CD8-positive, alpha-beta memory T cell (primary cell): ENCODE results near the gene MDH1. TPM values are rescaled to one million over a fixed set of nuclear protein-coding genes. Genes with fewer than 3 reads are reported as not detected.

Experiments used
- CTCF ChIA-PET: fragments of 350-600 bp; sonication (Branson Sonifier 250); formaldehyde crosslinking; loops from one replicate; lab custom pipeline; 2021; ENCODE audit warnings: antibody characterized with exemption; lab: Charles Lee
- POLR2A ChIA-PET: fragments of 350-600 bp; sonication (Branson Sonifier 250); formaldehyde crosslinking; loops from one replicate; lab custom pipeline; 2021; ENCODE audit warnings: antibody characterized with exemption; lab: Charles Lee
- DNase-seq, 5 donors: peaks; one replicate each; pipeline versions ENCODE4 v3.0.0 to v3.0.0-alpha.2; 2020 to 2022; ENCODE audit warnings: mixed read lengths in 1 of 5
- H3K27ac ChIP-seq: one replicate; pipeline ENCODE4 v1.7.0; 2013; ENCODE audit warnings: low read depth, mild to moderate bottlenecking, low read length, moderate library complexity
- H3K27me3 ChIP-seq: 2 replicates; pipeline ENCODE4 v1.7.0; 2013; ENCODE audit warnings: low read length, mild to moderate bottlenecking; ENCODE audit not compliant: insufficient read depth, poor library complexity, severe bottlenecking
- H3K36me3 ChIP-seq: 2 replicates; pipeline ENCODE4 v1.7.0; 2013; ENCODE audit warnings: mild to moderate bottlenecking, low read length, moderate library complexity; ENCODE audit not compliant: insufficient read depth
- H3K4me1 ChIP-seq: 2 replicates; pipeline ENCODE4 v1.7.0; 2013; ENCODE audit warnings: mild to moderate bottlenecking, low read length, moderate library complexity; ENCODE audit not compliant: insufficient read depth
- H3K4me3 ChIP-seq: 2 replicates; pipeline ENCODE4 v1.7.0; 2013; ENCODE audit warnings: mild to moderate bottlenecking, low read length
- H3K9me3 ChIP-seq: 2 replicates; pipeline ENCODE4 v1.7.0; 2013; ENCODE audit warnings: mild to moderate bottlenecking, low read length
- H3K27ac Mint-ChIP-seq, 8 donors: one replicate each; pipeline ENCODE4 v1.8.0; 2020 to 2021; ENCODE audit warnings: mixed read lengths in 8 of 8, mild to moderate bottlenecking in 6 of 8, inconsistent platforms in 3 of 8, moderate library complexity in 3 of 8
- H3K27me3 Mint-ChIP-seq, 2 donors: one replicate each; pipeline ENCODE4 v1.8.0; 2020 to 2021; ENCODE audit warnings: mixed read lengths in 2 of 2, mild to moderate bottlenecking in 1 of 2, moderate library complexity in 1 of 2
- H3K36me3 Mint-ChIP-seq, 3 donors: one replicate each; pipeline ENCODE4 v1.8.0; 2020 to 2021; ENCODE audit warnings: mixed read lengths in 3 of 3, inconsistent platforms in 1 of 3, mild to moderate bottlenecking in 1 of 3
- H3K4me1 Mint-ChIP-seq, 3 donors: one replicate each; pipeline ENCODE4 v1.8.0; 2020 to 2021; ENCODE audit warnings: mixed read lengths in 3 of 3, inconsistent platforms in 1 of 3, mild to moderate bottlenecking in 1 of 3
- H3K4me3 Mint-ChIP-seq, 7 donors: one replicate each; pipeline ENCODE4 v1.8.0; 2020 to 2021; ENCODE audit warnings: mixed read lengths in 7 of 7, mild to moderate bottlenecking in 6 of 7, moderate library complexity in 4 of 7, inconsistent platforms in 2 of 7
- H3K9me3 Mint-ChIP-seq, 5 donors: one replicate each; pipeline ENCODE4 v1.8.0; 2020 to 2022; ENCODE audit warnings: mixed read lengths in 5 of 5, mild to moderate bottlenecking in 3 of 5, moderate library complexity in 2 of 5, inconsistent platforms in 1 of 5
- polyA plus RNA-seq: library from polyadenylated mRNA; unstranded; fragments of 300-500 nt; fragmentation: Illumina TruSeq; gene quantifications from one replicate; pipeline ENCODE4 v1.2.3, GENCODE V29; 2021
- total RNA-seq, 2 experiments: library from RNA; stranded (reverse); gene quantifications; one replicate each; pipeline ENCODE4 v1.2.3, GENCODE V29; 2021

MDH1 gene
- total and polyA plus RNA-seq, 3 experiments from 2014 or later, result 182 to 241 (median 191) TPM

DNA sequence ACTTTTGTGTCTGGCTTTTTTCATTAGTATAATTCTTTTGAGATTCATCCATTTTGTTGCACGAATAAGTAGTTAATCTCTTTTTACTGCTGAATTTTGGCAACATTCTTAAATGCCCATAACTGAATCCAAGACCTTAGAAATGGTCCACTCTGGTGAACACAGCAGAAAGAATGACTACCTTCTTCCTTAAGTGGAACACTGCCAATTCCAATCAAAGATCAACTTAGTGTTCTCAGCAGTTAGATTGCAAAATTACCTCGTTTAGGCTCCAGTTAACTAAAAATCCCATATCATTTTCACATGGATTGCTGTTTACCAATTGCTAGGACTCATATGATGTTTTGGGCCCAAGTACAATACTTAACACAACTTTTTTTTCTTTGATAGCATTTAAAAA lies 59.9 kb downstream of the MDH1 start:
- Mint-ChIP-seq H3K9me3 (peaks cover 0 to 3% (median 0%) of the 10 kb centered on the region in 5 donors), H3K36me3 (peaks cover 0 to 3% (median 0%) of the 10 kb centered on the region in 3 donors)

DNA sequence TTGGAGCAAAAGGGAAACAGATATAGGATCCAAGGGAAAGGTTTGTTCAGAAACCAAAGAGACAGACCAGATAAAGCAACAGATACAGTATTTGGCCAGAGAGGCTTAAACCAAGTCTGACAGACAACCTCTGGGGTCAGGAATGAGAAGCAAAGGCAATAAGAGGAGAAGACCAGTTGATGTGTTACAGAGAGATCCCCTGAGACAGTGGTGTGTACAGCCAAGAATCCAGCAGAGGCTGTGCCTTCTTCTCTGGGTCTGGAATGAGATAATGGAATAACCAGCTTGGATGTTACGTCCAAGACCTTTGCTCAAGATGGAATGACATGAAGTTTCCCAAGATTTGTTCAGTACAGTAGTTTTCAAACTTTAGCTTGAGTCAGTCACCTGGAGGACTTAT lies 61.1 kb downstream of the MDH1 start:
- H3K4me1 Mint-ChIP-seq, result no peaks in the 10 kb centered on the region
- Histone ChIP-seq H3K27ac (no peak overlapping the region), H3K9me3 (no peaks in the 10 kb centered on the region), H3K36me3 (no peaks in the 10 kb centered on the region), H3K27me3 (no peaks in the 10 kb centered on the region), H3K4me3 (no peak overlapping the region), H3K4me1 (no peaks in the 10 kb centered on the region)
- no peak for DNase-seq
- H3K4me3 Mint-ChIP-seq, result no peak overlapping the region
- ChIA-PET POLR2A (no interaction called here), CTCF (no interaction called here)
- peaks cover 15 to 45% of the 10 kb centered on the region in 2 donors for H3K27me3 Mint-ChIP-seq
- H3K9me3 Mint-ChIP-seq, result peaks cover 0 to 4% (median 0%) of the 10 kb centered on the region in 5 donors
- H3K27ac Mint-ChIP-seq, result no peak overlapping the region
- peaks cover 0 to 3% (median 0%) of the 10 kb centered on the region in 3 donors for H3K36me3 Mint-ChIP-seq

More for the DNA sequence above, 59.9 kb downstream of the MDH1 start:
- ChIA-PET CTCF (no interaction called here), POLR2A (no interaction called here)
- DNase-seq, result no peak
- no peaks in the 10 kb centered on the region for H3K27me3 ChIP-seq
- Mint-ChIP-seq H3K4me3 (no peak overlapping the region), H3K27ac (no peak overlapping the region), H3K27me3 (peaks cover 16 to 50% of the 10 kb centered on the region in 2 donors), H3K4me1 (no peaks in the 10 kb centered on the region)
- H3K4me3 ChIP-seq, result no peak overlapping the region
- no peaks in the 10 kb centered on the region for H3K9me3 ChIP-seq
- no peaks in the 10 kb centered on the region for H3K36me3 ChIP-seq
- H3K4me1 ChIP-seq, result no peaks in the 10 kb centered on the region
- no peak overlapping the region for H3K27ac ChIP-seq

GRCh38 chr2:63650756-63651155 lies 62.0 kb downstream of the MDH1 start:
- no peaks in the 10 kb centered on the region for H3K4me1 ChIP-seq
- POLR2A ChIA-PET, result no interaction called here
- no peaks in the 10 kb centered on the region for H3K27me3 ChIP-seq

GRCh38 chr2:63651356-63651755 lies 62.6 kb downstream of the MDH1 start:
- no peak overlapping the region for H3K27ac Mint-ChIP-seq
- Histone ChIP-seq H3K27me3 (no peaks in the 10 kb centered on the region), H3K4me1 (no peaks in the 10 kb centered on the region), H3K9me3 (no peaks in the 10 kb centered on the region), H3K27ac (no peak overlapping the region), H3K36me3 (no peaks in the 10 kb centered on the region), H3K4me3 (no peak overlapping the region)
- H3K9me3 Mint-ChIP-seq, result peaks cover 0 to 4% (median 0%) of the 10 kb centered on the region in 5 donors
- H3K4me1 Mint-ChIP-seq, result no peaks in the 10 kb centered on the region
- no peak for DNase-seq
- ChIA-PET CTCF (no interaction called here), POLR2A (no interaction called here)
- peaks cover 0 to 3% (median 0%) of the 10 kb centered on the region in 3 donors for H3K36me3 Mint-ChIP-seq
- H3K27me3 Mint-ChIP-seq, result peaks cover 10 to 41% of the 10 kb centered on the region in 2 donors
- H3K4me3 Mint-ChIP-seq, result no peak overlapping the region

More at GRCh38 chr2:63650756-63651155, 62.0 kb downstream of the MDH1 start:
- Mint-ChIP-seq H3K36me3 (peaks cover 0 to 3% (median 0%) of the 10 kb centered on the region in 3 donors), H3K4me1 (no peaks in the 10 kb centered on the region), H3K4me3 (no peak overlapping the region), H3K27me3 (peaks cover 11 to 36% of the 10 kb centered on the region in 2 donors), H3K27ac (no peak overlapping the region), H3K9me3 (peaks cover 0 to 4% (median 0%) of the 10 kb centered on the region in 5 donors)
- CTCF ChIA-PET, result no interaction called here
- DNase-seq, result no peak
- H3K9me3 ChIP-seq, result no peaks in the 10 kb centered on the region
- no peaks in the 10 kb centered on the region for H3K36me3 ChIP-seq
- no peak overlapping the region for H3K27ac ChIP-seq
- H3K4me3 ChIP-seq, result no peak overlapping the region

DNA sequence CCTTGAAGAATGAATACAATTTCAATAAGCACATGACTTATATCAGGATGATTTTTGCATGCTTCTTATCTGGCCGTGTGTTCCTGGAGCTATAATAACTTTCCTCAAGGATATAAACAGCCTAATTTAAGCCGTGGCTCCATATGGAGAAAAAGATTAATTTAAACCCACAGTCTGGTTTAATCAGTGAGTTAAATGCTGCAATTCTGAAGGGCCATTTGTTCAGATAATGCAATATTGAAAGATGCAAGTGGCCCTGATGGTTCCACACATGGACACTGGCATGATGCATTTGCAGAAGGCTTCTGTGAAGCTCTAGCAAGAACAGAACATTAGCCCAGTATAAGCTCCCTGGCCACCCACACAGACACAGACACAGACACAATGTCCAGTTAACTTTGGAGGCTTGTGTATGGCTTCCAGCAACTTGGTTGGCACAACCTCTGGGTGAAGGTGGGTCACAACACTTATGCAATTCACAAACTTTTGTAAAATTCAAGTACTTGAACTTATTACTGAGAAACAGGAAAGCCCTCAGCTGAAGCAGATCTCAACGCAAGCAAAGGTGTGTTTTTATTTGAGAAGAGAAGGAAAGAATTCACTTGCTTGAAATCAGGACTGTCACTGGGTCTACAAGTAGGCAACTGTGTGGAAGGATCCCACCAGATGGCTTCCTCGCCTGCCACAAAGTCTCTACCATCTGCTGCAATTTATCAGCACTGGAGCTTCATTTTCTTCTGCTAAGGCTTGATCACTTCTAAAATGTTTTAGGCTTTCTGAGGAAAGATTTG lies 63.3 kb downstream of the MDH1 start:
- Mint-ChIP-seq H3K36me3 (peaks cover 0 to 2% (median 0%) of the 10 kb centered on the region in 3 donors), H3K4me3 (no peak overlapping the region), H3K9me3 (peaks cover 0 to 4% (median 0%) of the 10 kb centered on the region in 5 donors), H3K27ac (no peak overlapping the region), H3K27me3 (peaks cover 4 to 46% of the 10 kb centered on the region in 2 donors), H3K4me1 (no peaks in the 10 kb centered on the region)
- no peak overlapping the region for H3K27ac ChIP-seq
- no peak for DNase-seq
- POLR2A ChIA-PET, result no interaction called here
- no peaks in the 10 kb centered on the region for H3K27me3 ChIP-seq
- no peaks in the 10 kb centered on the region for H3K4me1 ChIP-seq
- no peaks in the 10 kb centered on the region for H3K9me3 ChIP-seq
- no peak overlapping the region for H3K4me3 ChIP-seq
- no peaks in the 10 kb centered on the region for H3K36me3 ChIP-seq
- CTCF ChIA-PET, result no interaction called here

DNA sequence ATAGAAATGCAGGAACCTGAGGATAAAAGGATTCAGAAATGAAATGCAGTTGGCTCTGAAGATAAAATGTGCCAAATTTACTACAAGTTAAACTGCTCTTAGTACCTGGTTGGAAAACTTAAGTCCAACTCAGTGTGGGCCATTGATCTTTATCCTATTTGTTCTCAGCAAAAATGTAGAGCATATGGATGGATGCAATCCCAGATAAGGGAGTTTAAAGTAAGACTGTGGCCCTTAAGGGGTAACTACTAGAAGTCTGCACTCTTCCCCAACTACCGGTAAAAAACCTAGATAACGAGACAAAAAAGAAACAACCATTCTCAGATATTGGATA lies 63.9 kb downstream of the MDH1 start:
- Mint-ChIP-seq H3K27me3 (peaks cover 1 to 42% of the 10 kb centered on the region in 2 donors), H3K27ac (no peak overlapping the region), H3K4me3 (no peak overlapping the region), H3K4me1 (no peaks in the 10 kb centered on the region), H3K9me3 (peaks cover 0 to 4% (median 0%) of the 10 kb centered on the region in 5 donors), H3K36me3 (peaks cover 0 to 2% (median 0%) of the 10 kb centered on the region in 3 donors)
- H3K4me3 ChIP-seq, result no peak overlapping the region
- no peaks in the 10 kb centered on the region for H3K4me1 ChIP-seq
- DNase-seq, result no peak
- no peaks in the 10 kb centered on the region for H3K27me3 ChIP-seq
- CTCF ChIA-PET, result no interaction called here
- H3K36me3 ChIP-seq, result no peaks in the 10 kb centered on the region
- H3K9me3 ChIP-seq, result no peaks in the 10 kb centered on the region
- H3K27ac ChIP-seq, result no peak overlapping the region
- POLR2A ChIA-PET, result no interaction called here

DNA sequence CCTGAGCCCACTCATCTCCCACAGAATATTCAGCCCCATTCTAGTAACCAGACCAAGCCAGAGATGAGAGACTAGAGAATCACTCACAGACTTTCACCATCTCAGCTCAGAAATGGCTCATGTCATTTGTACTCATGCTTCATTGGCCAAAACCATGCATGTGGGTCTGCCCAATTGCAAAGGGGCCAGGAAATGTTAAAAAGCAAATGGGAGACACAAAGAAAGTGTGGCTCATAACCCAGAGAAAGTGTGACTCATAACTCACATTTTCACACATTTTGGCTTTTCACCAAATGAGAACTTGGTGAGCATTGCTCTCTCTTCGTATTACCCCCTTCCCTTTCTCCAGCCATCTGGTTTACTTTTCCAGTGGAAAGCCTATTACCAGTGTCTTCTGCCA lies 66.2 kb downstream of the MDH1 start:
- H3K4me1 Mint-ChIP-seq, result no peaks in the 10 kb centered on the region
- POLR2A ChIA-PET, result no interaction called here
- Histone ChIP-seq H3K36me3 (no peaks in the 10 kb centered on the region), H3K27me3 (no peaks in the 10 kb centered on the region), H3K27ac (no peak overlapping the region), H3K9me3 (no peaks in the 10 kb centered on the region), H3K4me1 (no peaks in the 10 kb centered on the region), H3K4me3 (no peak overlapping the region)
- H3K9me3 Mint-ChIP-seq, result peaks cover 0 to 4% (median 0%) of the 10 kb centered on the region in 5 donors
- CTCF ChIA-PET, result no interaction called here
- peaks cover 0 to 44% of the 10 kb centered on the region in 2 donors for H3K27me3 Mint-ChIP-seq
- no peak for DNase-seq
- H3K4me3 Mint-ChIP-seq, result no peak overlapping the region
- H3K27ac Mint-ChIP-seq, result no peak overlapping the region
- H3K36me3 Mint-ChIP-seq, result no peaks in the 10 kb centered on the region
